DOHH2 (cell line): Measurements from ENCODE around the gene EPN2.

Experiments
- H3F3A ChIP-seq: fragments of 200-600 bp; sonication (generic), shearing (Covaris generic); 2 replicates; pipeline ENCODE4 v1.6.0; 2016; ENCODE audit warnings: antibody characterized with exemption, mild to moderate bottlenecking; ENCODE audit not compliant: control insufficient read depth, insufficient read depth
- H3K27ac ChIP-seq: fragments of 200-600 bp; sonication (generic); 2 replicates; pipeline ENCODE4 v1.5.1; 2014; ENCODE audit warnings: low read depth, mild to moderate bottlenecking, low read length, moderate library complexity
- H3K27me3 ChIP-seq: fragments of 200-600 bp; sonication (generic); 2 replicates; pipeline ENCODE4 v1.6.1; 2014; ENCODE audit warnings: mild to moderate bottlenecking, low read length, mixed read lengths; ENCODE audit not compliant: control insufficient read depth
- H3K36me3 ChIP-seq: fragments of 200-600 bp; sonication (generic); 2 replicates; pipeline ENCODE4 v1.6.1; 2014; ENCODE audit warnings: mild to moderate bottlenecking, low read length, moderate library complexity, mixed read lengths; ENCODE audit not compliant: control insufficient read depth
- H3K4me1 ChIP-seq: fragments of 200-600 bp; sonication (generic); 2 replicates; pipeline ENCODE4 v1.6.1; 2014; ENCODE audit warnings: mild to moderate bottlenecking, low read length, mixed read lengths; ENCODE audit not compliant: control insufficient read depth
- H3K4me2 ChIP-seq: fragments of 200-600 bp; sonication (generic); 2 replicates; pipeline ENCODE4 v1.6.0; 2014; ENCODE audit warnings: mild to moderate bottlenecking, low read length, moderate library complexity
- H3K4me3 ChIP-seq: fragments of 200-600 bp; sonication (generic); 2 replicates; pipeline ENCODE4 v1.5.1; 2014; ENCODE audit warnings: mild to moderate bottlenecking, low read length, mixed read lengths
- H3K79me2 ChIP-seq: fragments of 200-600 bp; sonication (generic); 2 replicates; pipeline ENCODE4 v1.6.1; 2014; ENCODE audit warnings: mild to moderate bottlenecking, low read length, mixed read lengths; ENCODE audit not compliant: control insufficient read depth
- H3K9me2 ChIP-seq: fragments of 200-600 bp; sonication (generic); replicated peaks from 2 replicates; pipeline ENCODE4 v1.6.1; 2014; ENCODE audit warnings: mild to moderate bottlenecking, low read length, mixed read lengths; ENCODE audit not compliant: control insufficient read depth
- H3K9me3 ChIP-seq: fragments of 200-600 bp; sonication (generic); 2 replicates; pipeline ENCODE4 v1.6.1; 2014; ENCODE audit warnings: antibody characterized with exemption, low read length, mixed read lengths; ENCODE audit not compliant: control insufficient read depth, insufficient read depth
- H4K20me1 ChIP-seq: fragments of 200-600 bp; sonication (generic); 2 replicates; pipeline ENCODE4 v1.6.0; 2014; ENCODE audit warnings: low read depth, mild to moderate bottlenecking, antibody characterized with exemption, low read length, moderate library complexity; ENCODE audit not compliant: control insufficient read depth, insufficient read depth
- CTCF ChIP-seq: fragments of 200-600 bp; sonication (generic); IDR thresholded peaks from one replicate; pipeline ENCODE4 v1.5.1; 2014; ENCODE audit warnings: antibody characterized with exemption, mild to moderate bottlenecking, low read depth, low read length; ENCODE audit not compliant: poor library complexity, severe bottlenecking
- EZH2phosphoT487 ChIP-seq: fragments of 200-600 bp; sonication (generic); IDR thresholded peaks from 2 replicates; pipeline ENCODE4 v1.6.1; 2017; ENCODE audit warnings: borderline replicate concordance, mild to moderate bottlenecking, antibody characterized with exemption, low read length, moderate library complexity, mixed read lengths

Gene EPN2

GRCh38 chr17:19322129-19322505 lies 85.0 kb downstream of the EPN2 start:
- Histone ChIP-seq H3K27ac (no peak overlapping the region), H3K79me2 (no peaks in the 10 kb centered on the region), H3K4me1 (peaks cover 8% of the 10 kb centered on the region), H4K20me1 (peaks cover 12% of the 10 kb centered on the region; the same call in 1 of the 2 replicates), H3K4me3 (no peak overlapping the region), H3K9me2 (no peaks in the 10 kb centered on the region), H3K27me3 (peaks cover 32% of the 10 kb centered on the region), H3F3A (no peaks in the 10 kb centered on the region), H3K4me2 (no peak overlapping the region), H3K36me3 (no peaks in the 10 kb centered on the region), H3K9me3 (peaks cover 4% of the 10 kb centered on the region; the same call in 1 of the 2 replicates)
- no peak for TF ChIP-seq EZH2phosphoT487
- no peak for TF ChIP-seq CTCF

GRCh38 chr17:19322861-19323260 lies 85.7 kb downstream of the EPN2 start:
- H3K27ac ChIP-seq = no peak overlapping the region
- H3K9me3 ChIP-seq = peaks cover 4% of the 10 kb centered on the region; the same call in 1 of the 2 replicates
- peaks cover 27% of the 10 kb centered on the region for H3K27me3 ChIP-seq
- H3F3A ChIP-seq = no peaks in the 10 kb centered on the region
- no peak overlapping the region for H3K4me3 ChIP-seq
- H3K36me3 ChIP-seq = no peaks in the 10 kb centered on the region
- peaks cover under 1% of the 10 kb centered on the region for H3K4me1 ChIP-seq
- no peaks in the 10 kb centered on the region for H3K79me2 ChIP-seq
- TF ChIP-seq EZH2phosphoT487 = no peak
- H3K9me2 ChIP-seq = no peaks in the 10 kb centered on the region
- no peak overlapping the region for H3K4me2 ChIP-seq
- H4K20me1 ChIP-seq = peaks cover 7% of the 10 kb centered on the region; the same call in 1 of the 2 replicates

- H3K36me3 ChIP-seq = no peaks in the 10 kb centered on the region
- H3K4me2 ChIP-seq = no peak overlapping the region
- H3K4me1 ChIP-seq = no peaks in the 10 kb centered on the region
- H3K27ac ChIP-seq = no peak overlapping the region
- no peaks in the 10 kb centered on the region for H3K79me2 ChIP-seq
- TF ChIP-seq EZH2phosphoT487 = no peak
- no peak for TF ChIP-seq CTCF
- no peaks in the 10 kb centered on the region for H3F3A ChIP-seq
- H4K20me1 ChIP-seq = peaks cover 7% of the 10 kb centered on the region; the same call in 1 of the 2 replicates
- no peak overlapping the region for H3K4me3 ChIP-seq
- H3K9me2 ChIP-seq = no peaks in the 10 kb centered on the region
- H3K27me3 ChIP-seq = peaks cover 24% of the 10 kb centered on the region
- peaks cover 4% of the 10 kb centered on the region; the same call in 1 of the 2 replicates for H3K9me3 ChIP-seq
These were observed 88.4 kb downstream of the EPN2 start for GRCh38 chr17:19325542-19325941.

GRCh38 chr17:19327031-19327783 lies 90.0 kb downstream of the EPN2 start:
- Histone ChIP-seq H3K27ac (no peak overlapping the region), H3K4me2 (no peak overlapping the region), H3K27me3 (peaks cover 12% of the 10 kb centered on the region), H3K9me2 (no peaks in the 10 kb centered on the region), H3K9me3 (peaks cover 4% of the 10 kb centered on the region; the same call in 1 of the 2 replicates), H3K79me2 (no peaks in the 10 kb centered on the region), H3K4me1 (no peaks in the 10 kb centered on the region), H3K36me3 (no peaks in the 10 kb centered on the region), H4K20me1 (0 out of 2 replicates have a peak, but pooled peaks cover 3% of the 10 kb centered on the region), H3K4me3 (no peak overlapping the region), H3F3A (no peaks in the 10 kb centered on the region)
- TF ChIP-seq EZH2phosphoT487 (no peak), CTCF (no peak)
